ENCODE data around the gene MTCH1. TPM values are rescaled to one million over a fixed set of nuclear protein-coding genes. Genes with fewer than 3 reads are reported as not detected.

Gene MTCH1
- total RNA-seq, 1 experiment from 2014 or later = 161 TPM

DNA sequence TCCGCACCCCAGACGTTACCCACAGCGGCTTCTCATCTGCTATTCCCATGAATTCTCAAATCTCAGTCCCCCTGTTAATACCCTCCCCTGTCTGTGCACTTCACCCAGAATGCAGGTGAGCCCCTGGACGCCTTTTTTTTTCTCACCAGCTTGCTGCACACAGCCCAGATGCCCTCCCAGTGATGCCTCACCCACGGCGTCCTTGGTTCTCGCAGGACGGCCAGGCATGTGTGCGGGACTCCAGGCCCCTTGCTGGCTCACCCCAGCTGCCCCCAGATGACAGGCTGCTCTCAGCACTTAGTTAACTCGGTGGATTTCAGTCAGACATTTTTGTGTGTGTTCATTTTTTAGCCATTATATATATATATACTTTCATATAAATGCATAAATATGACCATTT is 56.8 kb downstream of the MTCH1 start:
- Histone ChIP-seq H3K4me2 (ENCODE audit: low read length) (no peak overlapping the region), H4K20me1 (ENCODE audit: insufficient read depth) (no peaks in the 10 kb centered on the region), H3K27ac (ENCODE audit: low read depth, low read length) (no peak overlapping the region), H3K9ac (ENCODE audit: low read length) (no peak overlapping the region), H3K4me1 (ENCODE audit: control insufficient read depth in 1 of 2, insufficient read depth in 2 of 2, low read length in 2 of 2) (peaks cover 3 to 9% of the 10 kb centered on the region in 2 experiments; a peak in 3 of 4 replicates), H3K27me3 (ENCODE audit: insufficient read depth, low read length) (no peaks in the 10 kb centered on the region), H3K79me2 (ENCODE audit: insufficient read depth, low read length) (no peaks in the 10 kb centered on the region), H3K4me3 (replicated peaks in 1 of 2; ENCODE audit: low read depth in 1 of 2, low read length in 2 of 2) (no peak overlapping the region), H2AFZ (ENCODE audit: low read depth, low read length, poor library complexity, severe bottlenecking) (no peak overlapping the region), H3K9me2 (ENCODE audit: insufficient read depth) (no peaks in the 10 kb centered on the region), H3K36me3 (ENCODE audit: control insufficient read depth in 1 of 2, insufficient read depth in 2 of 2, low read length in 2 of 2) (no peaks in the 10 kb centered on the region), H3K9me3 (ENCODE audit: control insufficient read depth in 1 of 2, insufficient read depth in 1 of 2, low read depth in 1 of 2, low read length in 2 of 2) (no peaks in the 10 kb centered on the region)
- TF ChIP-seq FOSL1 (IDR thresholded peaks at IDR 0.05; ENCODE audit: low read depth) = no peak
- no peak for TF ChIP-seq SIN3A (IDR thresholded peaks at IDR 0.05; ENCODE audit: low read depth)
- no peak for TF ChIP-seq EZH2 (IDR thresholded peaks at IDR 0.05)
- no peak for TF ChIP-seq ZNF274 (IDR thresholded peaks at IDR 0.05; ENCODE audit: low read depth, low read length)
- ChIA-PET POLR2A (no interaction called here), CTCF (no interaction called here), RAD21 (ENCODE audit: low non-redundant PET in 1 of 2, low total read pairs in 2 of 2, uncharacterized antibody in 2 of 2, unreplicated experiment in 2 of 2) (no interaction called here)
- ATAC-seq (no peak), DNase-seq (ENCODE audit: low read depth, low spot score) (no peak)
- BruUV-seq (replicated peaks) = no TSS peak
- intact Hi-C loops (cut with micrococcal nuclease) = no loop called here

DNA sequence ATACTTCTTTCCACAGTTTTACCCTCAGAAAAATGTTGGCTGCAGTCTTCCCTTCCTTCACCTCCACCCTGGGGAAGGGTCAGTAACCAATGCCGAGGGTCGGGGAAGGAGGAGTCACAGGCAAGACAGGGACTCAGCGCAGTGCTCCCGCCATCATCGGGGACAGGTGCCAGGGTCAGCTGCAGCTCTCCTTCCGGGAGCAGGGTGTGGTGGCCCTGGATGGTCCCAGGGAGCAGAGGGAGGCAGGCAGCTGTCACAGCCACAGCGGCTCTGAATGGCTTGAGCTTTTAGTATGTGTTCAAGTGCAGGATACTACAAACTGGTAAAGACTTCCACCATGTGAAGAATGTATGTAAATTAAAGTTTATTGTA is 57.5 kb downstream of the MTCH1 start:
- Histone ChIP-seq H2AFZ (ENCODE audit: low read depth, low read length, poor library complexity, severe bottlenecking) (no peak overlapping the region), H3K4me3 (replicated peaks in 1 of 2; ENCODE audit: low read depth in 1 of 2, low read length in 2 of 2) (no peak overlapping the region), H3K9ac (ENCODE audit: low read length) (no peak overlapping the region), H3K79me2 (ENCODE audit: insufficient read depth, low read length) (no peaks in the 10 kb centered on the region), H3K4me2 (ENCODE audit: low read length) (no peak overlapping the region), H3K27ac (ENCODE audit: low read depth, low read length) (no peak overlapping the region), H3K27me3 (ENCODE audit: insufficient read depth, low read length) (no peaks in the 10 kb centered on the region), H3K9me3 (ENCODE audit: control insufficient read depth in 1 of 2, insufficient read depth in 1 of 2, low read depth in 1 of 2, low read length in 2 of 2) (no peaks in the 10 kb centered on the region), H3K36me3 (ENCODE audit: control insufficient read depth in 1 of 2, insufficient read depth in 2 of 2, low read length in 2 of 2) (0 out of 4 replicates have a peak, but pooled peaks cover 0 to 2% of the 10 kb centered on the region in 2 experiments), H3K4me1 (ENCODE audit: control insufficient read depth in 1 of 2, insufficient read depth in 2 of 2, low read length in 2 of 2) (peaks cover 3 to 8% of the 10 kb centered on the region in 2 experiments; a peak in 3 of 4 replicates), H3K9me2 (ENCODE audit: insufficient read depth) (no peaks in the 10 kb centered on the region), H4K20me1 (ENCODE audit: insufficient read depth) (no peaks in the 10 kb centered on the region)
- BruUV-seq (replicated peaks) = no TSS peak
- ATAC-seq (no peak), DNase-seq (ENCODE audit: low read depth, low spot score) (no peak)
- TF ChIP-seq ELF1 (IDR thresholded peaks at IDR 0.05; ENCODE audit: borderline replicate concordance, low read depth) (no peak), POLR2AphosphoS5 (IDR thresholded peaks at IDR 0.05; ENCODE audit: low read depth, low read length) (no peak), SRF (IDR thresholded peaks at IDR 0.05; ENCODE audit: low read depth) (no peak), CEBPB (IDR thresholded peaks at IDR 0.05; ENCODE audit: low read depth) (no peak), ZNF274 (IDR thresholded peaks at IDR 0.05; ENCODE audit: low read depth, low read length) (no peak), SIN3A (IDR thresholded peaks at IDR 0.05; ENCODE audit: low read depth) (no peak), SP1 (IDR thresholded peaks at IDR 0.05; ENCODE audit: low read depth) (no peak), YY1 (IDR thresholded peaks at IDR 0.05; ENCODE audit: extremely low read depth, insufficient replicate concordance, low read depth, low read length) (no peak), RAD21 (IDR thresholded peaks at IDR 0.05; ENCODE audit: low read depth) (no peak), FOSL1 (IDR thresholded peaks at IDR 0.05; ENCODE audit: low read depth) (no peak)
- TF ChIP-seq, protein P1, sequence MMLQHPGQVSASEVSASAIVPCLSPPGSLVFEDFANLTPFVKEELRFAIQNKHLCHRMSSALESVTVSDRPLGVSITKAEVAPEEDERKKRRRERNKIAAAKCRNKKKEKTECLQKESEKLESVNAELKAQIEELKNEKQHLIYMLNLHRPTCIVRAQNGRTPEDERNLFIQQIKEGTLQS (IDR thresholded peaks at IDR 0.05) = no peak
- RAD21 ChIA-PET (ENCODE audit: low non-redundant PET in 1 of 2, low total read pairs in 2 of 2, uncharacterized antibody in 2 of 2, unreplicated experiment in 2 of 2) = no interaction called here
- intact Hi-C loops (cut with micrococcal nuclease) = no loop called here
- POLR2A ChIA-PET = no interaction called here
- CTCF ChIA-PET = no interaction called here

Data from HCT116 (cell line).